Ovary (tissue), 9 donors: ENCODE results near the gene CELF4. TPM values are rescaled to one million over a fixed set of nuclear protein-coding genes. Genes with fewer than 3 reads are reported as not detected.

Experiments
- DNase-seq, 5 donors: peaks; one replicate each; pipeline ENCODE4 v3.0.0-alpha.2; 2019 to 2020
- H3K27ac ChIP-seq, 2 donors: fragments of 200-600 bp; one replicate each; pipeline versions ENCODE4 v1.5.1 to v1.8.0; 2019 to 2022
- H3K27me3 ChIP-seq: fragments of 200-600 bp; one replicate; pipeline ENCODE4 v1.8.0; 2022
- H3K36me3 ChIP-seq: fragments of 200-600 bp; sonication (generic); one replicate; pipeline ENCODE4 v1.5.1; 2019
- H3K4me1 ChIP-seq: one replicate; pipeline ENCODE4 v1.8.1; 2013; ENCODE audit warnings: mild to moderate bottlenecking, moderate library complexity; ENCODE audit not compliant: insufficient read depth
- H3K4me3 ChIP-seq: fragments of 200-600 bp; sonication (generic); one replicate; pipeline ENCODE4 v1.5.1; 2017
- H3K9me3 ChIP-seq, 2 donors: fragments of 200-600 bp in 1 of 2; sonication (generic) in 1 of 2; one replicate each; pipeline versions ENCODE4 v1.5.1 to v1.8.1; 2013 to 2019; ENCODE audit warnings: mild to moderate bottlenecking in 1 of 2, moderate library complexity in 1 of 2
- CTCF ChIP-seq, 3 donors: fragments of 450-650 bp in 2 of 3; fragments of 200-600 bp in 1 of 3; IDR thresholded peaks; one replicate each; pipeline versions ENCODE4 v1.5.1 to v1.8.0; 2016 to 2022; ENCODE audit warnings: antibody characterized with exemption in 3 of 3, mild to moderate bottlenecking in 1 of 3
- EP300 ChIP-seq: sonication (generic); formaldehyde crosslinking; IDR thresholded peaks from one replicate; pipeline ENCODE4 v1.6.1; 2017; ENCODE audit warnings: antibody characterized with exemption
- POLR2A ChIP-seq: fragments of 450-650 bp; IDR thresholded peaks from one replicate; pipeline ENCODE4 v1.6.1; 2017; ENCODE audit warnings: antibody characterized with exemption, mild to moderate bottlenecking, moderate library complexity
- WGBS, 3 donors: extraction: QIAGEN DNeasy Blood & Tissue Kit in 1 of 3; methylation state at CpG; one replicate each; pipeline versions ENCODE4 v1.1.5 to v1.1.7; 2013 to 2017; 5-methylcytosine and 5-hydroxymethylcytosine counted together
- intact Hi-C, 4 donors: fragments of 100-400 bp; cut with DNase I; formaldehyde crosslinking; loops; one replicate each; pipeline versions ENCODE4 v1.11.0 to v1.15.1; 2022 to 2023
- polyA plus RNA-seq, 2 donors: library from polyadenylated mRNA; stranded (reverse); fragments of 200-250 nt in 1 of 2; fragments of 350-450 nt in 1 of 2; fragmentation: Illumina TruSeq in 1 of 2; extraction: RNeasy Lipid Tissue Mini Kit (QIAGEN cat#74804) in 1 of 2; gene quantifications; one replicate each; pipeline ENCODE4 v1.2.3, GENCODE V29; 2013 to 2014
- total RNA-seq, 7 donors: library from RNA; depleted of rRNA in 2 of 7; stranded (reverse); fragments of >200 nt in 2 of 7; fragmentation: NEBNext Ultra II Directional in 3 of 7; extraction: Animal tissue kit (Norgen Biotek cat#: 25700) in 3 of 7; gene quantifications; one replicate each; pipeline versions ENCODE4 v1.1.0 to v1.2.4, GENCODE V29; 2016 to 2023
- donor health status: DM: no; HTN: no; CAD: no; lungs with moderate emphysema.
- donor health status: DM: no; HTN: no; CAD: no.
- donor health status: Bipolar disorder and iron deficiency.
- donor health status: DM: yes; HTN: yes; CAD: no.
- donor health status: DM: no; HTN: no; CAD: no.
- donor health status: DM: yes; HTN: yes; CAD: no.

Gene CELF4
- total and polyA plus RNA-seq, 9 donors = 0.15 to 1.6 (median 1.1) TPM; not detected in 1

- H3K27ac ChIP-seq = no peak overlapping the region
- H3K4me3 ChIP-seq = no peak overlapping the region
- 72 to 78% (median 75%) methylated on average over 10 of the region's 10 CpGs for WGBS, 3 donors
- no peaks in the 10 kb centered on the region for H3K27me3 ChIP-seq
- intact Hi-C loops = no loop called here
- no peak for DNase-seq
- H3K36me3 ChIP-seq = no peaks in the 10 kb centered on the region
- TF ChIP-seq POLR2A (no peak), EP300 (no peak), CTCF (IDR thresholded peaks at IDR 0.05) (no peak)
- H3K9me3 ChIP-seq = peaks cover 0 to 9% of the 10 kb centered on the region in 2 donors
- H3K4me1 ChIP-seq = no peaks in the 10 kb centered on the region
Observed at GRCh38 chr18:37277804-37278203, 287.8 kb downstream of the CELF4 start.

GRCh38 chr18:37276111-37276890, 289.3 kb downstream of the CELF4 start:
- H3K36me3 ChIP-seq = no peaks in the 10 kb centered on the region
- H3K4me1 ChIP-seq = no peaks in the 10 kb centered on the region
- H3K27me3 ChIP-seq = no peaks in the 10 kb centered on the region
- TF ChIP-seq CTCF (IDR thresholded peaks at IDR 0.05) = no peak
- TF ChIP-seq POLR2A = no peak
- no peak for TF ChIP-seq EP300
- no peak overlapping the region for H3K27ac ChIP-seq
- H3K9me3 ChIP-seq = peaks cover 0 to 9% of the 10 kb centered on the region in 2 donors
- DNase-seq = no peak
- H3K4me3 ChIP-seq = no peak overlapping the region
- intact Hi-C loops = no loop called here
- WGBS, 3 donors = 85 to 89% (median 88%) methylated on average over 10 of the region's 10 CpGs

GRCh38 chr18:37275237-37275741, 290.3 kb downstream of the CELF4 start:
- Histone ChIP-seq H3K4me1 (no peaks in the 10 kb centered on the region), H3K4me3 (no peak overlapping the region), H3K27ac (no peak overlapping the region), H3K36me3 (no peaks in the 10 kb centered on the region), H3K27me3 (no peaks in the 10 kb centered on the region), H3K9me3 (peaks cover 0 to 9% of the 10 kb centered on the region in 2 donors)
- DNase-seq = no peak
- TF ChIP-seq POLR2A (no peak), CTCF (IDR thresholded peaks at IDR 0.05) (no peak), EP300 (no peak)
- intact Hi-C loops = no loop called here
- 28 to 32% (median 28%) methylated on average over 32 of the region's 32 CpGs for WGBS, 3 donors

- Histone ChIP-seq H3K27ac (no peak overlapping the region), H3K4me3 (no peak overlapping the region), H3K9me3 (peaks cover 0 to 9% of the 10 kb centered on the region in 2 donors), H3K4me1 (no peaks in the 10 kb centered on the region), H3K36me3 (no peaks in the 10 kb centered on the region), H3K27me3 (no peaks in the 10 kb centered on the region)
- TF ChIP-seq POLR2A = no peak
- no peak for TF ChIP-seq CTCF (IDR thresholded peaks at IDR 0.05)
- no peak for TF ChIP-seq EP300
- WGBS, 3 donors = 30 to 45% (median 40%) methylated on average over 70 to 82 of the region's 82 CpGs
- DNase-seq = no peak
- intact Hi-C loops = no loop called here
Observed at GRCh38 chr18:37274309-37275236, 291.0 kb downstream of the CELF4 start.
